HCT116 (cell line): ENCODE results near the gene TUG1. TPM values are rescaled to one million over a fixed set of nuclear protein-coding genes. Genes with fewer than 3 reads are reported as not detected.

Experiments
- ATAC-seq: fragments of 200-7000 bp; cut with Tn5 transposase; 2 replicates; pipeline ENCODE4 v1.9.1; 2020; ENCODE audit warnings: mild to moderate bottlenecking, moderate library complexity
- BruUV-seq: library from RNA; stranded (reverse); fragments of 400-500 nt; replicated peaks from 2 replicates; lab custom pipeline; 2021; lab: Mats Ljungman, UMichigan
- CTCF ChIA-PET: fragments of 300-600 bp; sonication (Branson Sonifier 250); formaldehyde crosslinking; loops from one replicate; lab custom pipeline; 2021; ENCODE audit warnings: antibody characterized with exemption; lab: Charles Lee
- POLR2A ChIA-PET: fragments of 300-600, 350-600 bp; sonication (Branson Sonifier 250); formaldehyde crosslinking; loops from one replicate; lab custom pipeline; 2021; ENCODE audit warnings: antibody characterized with exemption; lab: Charles Lee
- RAD21 ChIA-PET, 2 experiments: fragments of 300-600 bp; sonication (Branson Sonifier 250); formaldehyde crosslinking; loops; one replicate each; lab custom pipeline; 2023; ENCODE audit warnings: low total read pairs in 2 of 2; ENCODE audit not compliant: uncharacterized antibody in 2 of 2, unreplicated experiment in 2 of 2, low non-redundant PET in 1 of 2; lab: Charles Lee
- DNase-seq: peaks from one replicate; pipeline ENCODE4 v3.0.0-alpha.2; 2010; ENCODE audit warnings: low read depth, low spot score
- H2AFZ ChIP-seq: fragments of 200-600 bp; shearing (Covaris generic), sonication (generic); 2 replicates; pipeline ENCODE4 v1.6.1; 2017; ENCODE audit warnings: low read depth, mixed run types, mixed read lengths, antibody characterized with exemption, low read length; ENCODE audit not compliant: poor library complexity, severe bottlenecking
- H3K27ac ChIP-seq: 2 replicates; pipeline ENCODE4 v1.5.1; 2012; ENCODE audit warnings: low read depth, low read length
- H3K27me3 ChIP-seq: fragments of 200-600 bp; sonication (generic); 2 replicates; pipeline ENCODE4 v1.6.1; 2016; ENCODE audit warnings: mixed run types, low read length, mixed read lengths; ENCODE audit not compliant: insufficient read depth
- H3K36me3 ChIP-seq, 2 experiments: fragments of 200-500 bp in 1 of 2; fragments of 200-600 bp in 1 of 2; sonication (Bioruptor generic) in 1 of 2; sonication (generic) in 1 of 2; 2 replicates each; pipeline versions ENCODE4 v1.5.1 to v1.6.1; 2014 to 2016; ENCODE audit warnings: low read length in 2 of 2, inconsistent platforms in 1 of 2, mixed read lengths in 1 of 2, mixed run types in 1 of 2; ENCODE audit not compliant: insufficient read depth in 2 of 2, control insufficient read depth in 1 of 2
- H3K4me1 ChIP-seq, 2 experiments: fragments of 200-600 bp in 1 of 2; sonication (generic) in 1 of 2; 2 replicates each; pipeline versions ENCODE4 v1.5.1 to v1.6.1; 2012 to 2017; ENCODE audit warnings: low read length in 2 of 2, inconsistent platforms in 1 of 2, mild to moderate bottlenecking in 1 of 2, mixed read lengths in 1 of 2, mixed run types in 1 of 2, moderate library complexity in 1 of 2; ENCODE audit not compliant: insufficient read depth in 2 of 2, control insufficient read depth in 1 of 2
- H3K4me2 ChIP-seq: fragments of 200-600 bp; sonication (generic); 2 replicates; pipeline ENCODE4 v1.6.1; 2017; ENCODE audit warnings: mixed run types, low read length, mixed read lengths
- H3K4me3 ChIP-seq, 2 experiments: fragments of 200-600 bp in 1 of 2; sonication (generic) in 1 of 2; replicated peaks in 1 of 2; 2 replicates each; pipeline ENCODE4 v1.5.1; 2011 to 2016; ENCODE audit warnings: low read length in 2 of 2, control low read depth in 1 of 2, low read depth in 1 of 2, mild to moderate bottlenecking in 1 of 2, mixed read lengths in 1 of 2, mixed run types in 1 of 2
- H3K79me2 ChIP-seq: fragments of 200-600 bp; sonication (generic); 2 replicates; pipeline ENCODE4 v1.6.1; 2017; ENCODE audit warnings: mild to moderate bottlenecking, mixed run types, low read length, moderate library complexity, mixed read lengths; ENCODE audit not compliant: insufficient read depth
- H3K9ac ChIP-seq: fragments of 200-600 bp; sonication (generic); 2 replicates; pipeline ENCODE4 v1.6.1; 2016; ENCODE audit warnings: low read length, mixed read lengths
- H3K9me2 ChIP-seq: fragments of 200-600 bp; sonication (generic), shearing (Covaris generic); 2 replicates; pipeline ENCODE4 v1.6.1; 2017; ENCODE audit warnings: mixed run types, mild to moderate bottlenecking, moderate library complexity; ENCODE audit not compliant: insufficient read depth
- H3K9me3 ChIP-seq, 2 experiments: fragments of 200-500 bp in 1 of 2; fragments of 200-600 bp in 1 of 2; sonication (Bioruptor generic) in 1 of 2; sonication (generic) in 1 of 2; 2 replicates each; pipeline ENCODE4 v1.6.1; 2014 to 2017; ENCODE audit warnings: low read length in 2 of 2, mixed read lengths in 2 of 2, inconsistent platforms in 1 of 2, low read depth in 1 of 2, mild to moderate bottlenecking in 1 of 2, mixed run types in 1 of 2, moderate library complexity in 1 of 2; ENCODE audit not compliant: control insufficient read depth in 1 of 2, insufficient read depth in 1 of 2
- H4K20me1 ChIP-seq: fragments of 200-600 bp; sonication (generic), shearing (Covaris generic); 2 replicates; pipeline ENCODE4 v1.6.1; 2017; ENCODE audit warnings: mixed run types, mild to moderate bottlenecking, moderate library complexity; ENCODE audit not compliant: insufficient read depth
- ATF3 ChIP-seq: IDR thresholded peaks from 2 replicates; pipeline ENCODE4 v1.6.1; 2012
- CBX3 ChIP-seq: IDR thresholded peaks from 2 replicates; pipeline ENCODE4 v1.6.1; 2012; ENCODE audit warnings: low read depth
- CEBPB ChIP-seq: IDR thresholded peaks from 2 replicates; pipeline ENCODE4 v1.6.1; 2012; ENCODE audit warnings: low read depth
- EGR1 ChIP-seq: IDR thresholded peaks from 2 replicates; pipeline ENCODE4 v1.6.1; 2012; ENCODE audit warnings: low read depth
- EZH2phosphoT487 ChIP-seq: fragments of 200-600 bp; IDR thresholded peaks from 2 replicates; pipeline ENCODE4 v1.6.1; 2018; ENCODE audit warnings: antibody characterized with exemption, borderline replicate concordance
- FOSL1 ChIP-seq: IDR thresholded peaks from 2 replicates; pipeline ENCODE4 v1.6.1; 2012; ENCODE audit warnings: low read depth
- JUND ChIP-seq: IDR thresholded peaks from 2 replicates; pipeline ENCODE4 v1.6.1; 2012
- POLR2AphosphoS5 ChIP-seq: IDR thresholded peaks from 2 replicates; pipeline ENCODE4 v1.6.1; 2011; ENCODE audit warnings: mild to moderate bottlenecking, low read depth, low read length, moderate library complexity
- SIN3A ChIP-seq: IDR thresholded peaks from 2 replicates; pipeline ENCODE4 v1.6.1; 2012; ENCODE audit warnings: low read depth
- SRF ChIP-seq: IDR thresholded peaks from 2 replicates; pipeline ENCODE4 v1.6.1; 2012; ENCODE audit warnings: low read depth
- TCF7L2 ChIP-seq: IDR thresholded peaks from 2 replicates; pipeline ENCODE4 v1.7.0; 2011; ENCODE audit warnings: borderline replicate concordance, inconsistent platforms; ENCODE audit not compliant: insufficient read depth, insufficient read length; ENCODE audit errors: extremely low read depth
- ZBTB33 ChIP-seq: IDR thresholded peaks from 2 replicates; pipeline ENCODE4 v1.6.1; 2011; ENCODE audit warnings: mild to moderate bottlenecking, low read length, moderate library complexity; ENCODE audit not compliant: insufficient replicate concordance; ENCODE audit errors: extremely low read depth
- ZNF274 ChIP-seq: fragments of 200-500 bp; sonication (Bioruptor generic); IDR thresholded peaks from 2 replicates; pipeline ENCODE4 v1.6.1; 2014; ENCODE audit warnings: mild to moderate bottlenecking, low read depth, low read length, inconsistent platforms
- intact Hi-C: fragments of 100-400 bp; cut with micrococcal nuclease; formaldehyde crosslinking; loops from 2 replicates; pipeline ENCODE4 v1.10.0; 2022
- total RNA-seq: library from RNA; stranded (reverse); gene quantifications from one replicate; pipeline ENCODE4 v1.2.1, GENCODE V29; 2021; ENCODE audit not compliant: unreplicated experiment
- TF ChIP-seq, protein P1 (sequence below): IDR thresholded peaks from 2 replicates; pipeline ENCODE4 v1.6.1; 2012
- TF ChIP-seq, protein P2 (sequence below), 3 experiments: fragments of 200-600 bp in 1 of 3; sonication (generic) in 1 of 3; IDR thresholded peaks in 2 of 3; conservative IDR thresholded peaks in 1 of 3; 2 replicates each; pipeline ENCODE4 v1.5.1; 2012 to 2017; ENCODE audit warnings: low read depth in 2 of 3, low read length in 2 of 3, antibody characterized with exemption in 1 of 3, borderline replicate concordance in 1 of 3, control low read depth in 1 of 3, mild to moderate bottlenecking in 1 of 3, mixed read lengths in 1 of 3, mixed run types in 1 of 3, moderate library complexity in 1 of 3; ENCODE audit not compliant: insufficient read depth in 1 of 3

Gene TUG1
- total RNA-seq, 1 experiment from 2014 or later: 45.0 TPM

DNA sequence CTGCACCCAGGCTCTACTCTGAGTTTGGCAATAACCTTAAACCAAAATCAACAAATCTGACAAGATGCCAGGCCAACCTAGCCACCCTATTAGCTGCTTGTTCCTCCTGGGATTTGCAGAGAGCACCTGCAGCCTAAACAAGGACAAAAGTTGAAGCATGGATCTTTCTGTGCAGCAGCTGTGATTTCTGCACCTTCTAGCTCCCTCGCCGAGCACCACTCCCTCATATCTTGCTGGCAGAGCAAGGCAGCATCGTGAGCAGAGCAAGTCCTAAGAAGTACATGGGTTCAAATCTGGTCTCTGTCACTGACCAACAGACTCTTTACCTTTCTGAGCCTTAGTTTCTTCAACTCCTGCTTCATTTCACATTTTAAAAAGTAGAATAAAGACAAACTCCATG, 38.8 kb upstream of the TUG1 start:
- Histone ChIP-seq H3K4me1 (no peaks in the 10 kb centered on the region), H4K20me1 (no peaks in the 10 kb centered on the region), H3K9ac (no peak overlapping the region), H3K4me3 (no peak overlapping the region), H3K9me3 (no peaks in the 10 kb centered on the region), H3K4me2 (no peak overlapping the region), H3K9me2 (no peaks in the 10 kb centered on the region), H3K27ac (no peak overlapping the region), H3K27me3 (no peaks in the 10 kb centered on the region), H3K79me2 (no peaks in the 10 kb centered on the region), H2AFZ (no peak overlapping the region), H3K36me3 (peaks cover 23 to 31% of the 10 kb centered on the region in 2 experiments; a peak in 3 of 4 replicates)
- DNase-seq (no peak), ATAC-seq (no peak)
- TF ChIP-seq CEBPB (no peak), JUND (no peak), ATF3 (no peak), TCF7L2 (no peak), POLR2AphosphoS5 (no peak), SRF (no peak), EZH2phosphoT487 (no peak), EGR1 (no peak), ZBTB33 (no peak), ZNF274 (no peak), SIN3A (no peak), FOSL1 (no peak), CBX3 (no peak)
- TF ChIP-seq, protein P1, sequence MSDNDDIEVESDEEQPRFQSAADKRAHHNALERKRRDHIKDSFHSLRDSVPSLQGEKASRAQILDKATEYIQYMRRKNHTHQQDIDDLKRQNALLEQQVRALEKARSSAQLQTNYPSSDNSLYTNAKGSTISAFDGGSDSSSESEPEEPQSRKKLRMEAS: no peak
- TF ChIP-seq, protein P2, sequence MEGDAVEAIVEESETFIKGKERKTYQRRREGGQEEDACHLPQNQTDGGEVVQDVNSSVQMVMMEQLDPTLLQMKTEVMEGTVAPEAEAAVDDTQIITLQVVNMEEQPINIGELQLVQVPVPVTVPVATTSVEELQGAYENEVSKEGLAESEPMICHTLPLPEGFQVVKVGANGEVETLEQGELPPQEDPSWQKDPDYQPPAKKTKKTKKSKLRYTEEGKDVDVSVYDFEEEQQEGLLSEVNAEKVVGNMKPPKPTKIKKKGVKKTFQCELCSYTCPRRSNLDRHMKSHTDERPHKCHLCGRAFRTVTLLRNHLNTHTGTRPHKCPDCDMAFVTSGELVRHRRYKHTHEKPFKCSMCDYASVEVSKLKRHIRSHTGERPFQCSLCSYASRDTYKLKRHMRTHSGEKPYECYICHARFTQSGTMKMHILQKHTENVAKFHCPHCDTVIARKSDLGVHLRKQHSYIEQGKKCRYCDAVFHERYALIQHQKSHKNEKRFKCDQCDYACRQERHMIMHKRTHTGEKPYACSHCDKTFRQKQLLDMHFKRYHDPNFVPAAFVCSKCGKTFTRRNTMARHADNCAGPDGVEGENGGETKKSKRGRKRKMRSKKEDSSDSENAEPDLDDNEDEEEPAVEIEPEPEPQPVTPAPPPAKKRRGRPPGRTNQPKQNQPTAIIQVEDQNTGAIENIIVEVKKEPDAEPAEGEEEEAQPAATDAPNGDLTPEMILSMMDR (IDR thresholded peaks at IDR 0.05 in 2 of 3, conservative IDR thresholded peaks at IDR 0.05 in 1 of 3; ENCODE audit: borderline replicate concordance in 1 of 3, insufficient read depth in 1 of 3, low read depth in 2 of 3, low read length in 2 of 3): no peak
- RAD21 ChIA-PET: no interaction called here
- no TSS peak for BruUV-seq
- POLR2A ChIA-PET: no interaction called here
- CTCF ChIA-PET: no interaction called here
- intact Hi-C loops: no loop called here
